Testis (tissue), 2 donors: ENCODE results near the gene C1orf21.

Experiments
- POLR2A ChIP-seq: fragments of 450-650 bp; IDR thresholded peaks from one replicate; pipeline ENCODE4 v1.6.1; 2017; ENCODE audit warnings: antibody characterized with exemption, mild to moderate bottlenecking, moderate library complexity
- TF ChIP-seq, protein P1 (sequence below), 3 experiments: fragments of 450-650 bp in 2 of 3; fragments of 200-600 bp in 1 of 3; sonication (generic) in 1 of 3; IDR thresholded peaks; one replicate each; pipeline ENCODE4 v1.5.1; 2016 to 2019; ENCODE audit warnings: antibody characterized with exemption in 3 of 3, mild to moderate bottlenecking in 2 of 3, moderate library complexity in 1 of 3

DNA sequence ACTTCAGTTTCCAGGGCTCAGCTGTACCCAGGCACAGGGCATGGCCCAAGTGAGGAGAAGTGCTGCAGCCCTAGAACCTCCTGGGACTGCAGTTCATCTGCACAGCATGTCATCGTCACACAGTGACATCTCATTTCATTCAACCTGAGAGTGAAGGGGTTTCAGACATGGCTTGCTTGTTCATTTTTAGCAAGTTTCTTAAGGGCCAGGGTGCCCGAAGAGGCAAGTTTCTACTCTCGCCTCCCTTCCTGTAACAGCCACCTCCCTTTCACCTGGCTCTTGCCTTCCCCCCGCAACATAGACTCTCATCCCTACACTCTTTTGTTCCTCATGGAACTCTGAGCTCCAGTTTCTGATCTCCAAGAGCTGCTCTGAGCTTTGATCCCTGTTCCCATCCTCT lies 108.1 kb downstream of the C1orf21 start:
- no peak for TF ChIP-seq POLR2A
- TF ChIP-seq, protein P1, sequence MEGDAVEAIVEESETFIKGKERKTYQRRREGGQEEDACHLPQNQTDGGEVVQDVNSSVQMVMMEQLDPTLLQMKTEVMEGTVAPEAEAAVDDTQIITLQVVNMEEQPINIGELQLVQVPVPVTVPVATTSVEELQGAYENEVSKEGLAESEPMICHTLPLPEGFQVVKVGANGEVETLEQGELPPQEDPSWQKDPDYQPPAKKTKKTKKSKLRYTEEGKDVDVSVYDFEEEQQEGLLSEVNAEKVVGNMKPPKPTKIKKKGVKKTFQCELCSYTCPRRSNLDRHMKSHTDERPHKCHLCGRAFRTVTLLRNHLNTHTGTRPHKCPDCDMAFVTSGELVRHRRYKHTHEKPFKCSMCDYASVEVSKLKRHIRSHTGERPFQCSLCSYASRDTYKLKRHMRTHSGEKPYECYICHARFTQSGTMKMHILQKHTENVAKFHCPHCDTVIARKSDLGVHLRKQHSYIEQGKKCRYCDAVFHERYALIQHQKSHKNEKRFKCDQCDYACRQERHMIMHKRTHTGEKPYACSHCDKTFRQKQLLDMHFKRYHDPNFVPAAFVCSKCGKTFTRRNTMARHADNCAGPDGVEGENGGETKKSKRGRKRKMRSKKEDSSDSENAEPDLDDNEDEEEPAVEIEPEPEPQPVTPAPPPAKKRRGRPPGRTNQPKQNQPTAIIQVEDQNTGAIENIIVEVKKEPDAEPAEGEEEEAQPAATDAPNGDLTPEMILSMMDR (IDR thresholded peaks at IDR 0.05) = no peak
